ENCODE results near the gene ZNF576.

- no peak for TF ChIP-seq GABPA (IDR thresholded peaks at IDR 0.05 in 1 of 2, conservative IDR thresholded peaks at IDR 0.05 in 1 of 2)
- no peak for TF ChIP-seq CTCF (IDR thresholded peaks at IDR 0.05; ENCODE audit: low read depth, low read length, missing input control)
- TF ChIP-seq, protein P1, sequence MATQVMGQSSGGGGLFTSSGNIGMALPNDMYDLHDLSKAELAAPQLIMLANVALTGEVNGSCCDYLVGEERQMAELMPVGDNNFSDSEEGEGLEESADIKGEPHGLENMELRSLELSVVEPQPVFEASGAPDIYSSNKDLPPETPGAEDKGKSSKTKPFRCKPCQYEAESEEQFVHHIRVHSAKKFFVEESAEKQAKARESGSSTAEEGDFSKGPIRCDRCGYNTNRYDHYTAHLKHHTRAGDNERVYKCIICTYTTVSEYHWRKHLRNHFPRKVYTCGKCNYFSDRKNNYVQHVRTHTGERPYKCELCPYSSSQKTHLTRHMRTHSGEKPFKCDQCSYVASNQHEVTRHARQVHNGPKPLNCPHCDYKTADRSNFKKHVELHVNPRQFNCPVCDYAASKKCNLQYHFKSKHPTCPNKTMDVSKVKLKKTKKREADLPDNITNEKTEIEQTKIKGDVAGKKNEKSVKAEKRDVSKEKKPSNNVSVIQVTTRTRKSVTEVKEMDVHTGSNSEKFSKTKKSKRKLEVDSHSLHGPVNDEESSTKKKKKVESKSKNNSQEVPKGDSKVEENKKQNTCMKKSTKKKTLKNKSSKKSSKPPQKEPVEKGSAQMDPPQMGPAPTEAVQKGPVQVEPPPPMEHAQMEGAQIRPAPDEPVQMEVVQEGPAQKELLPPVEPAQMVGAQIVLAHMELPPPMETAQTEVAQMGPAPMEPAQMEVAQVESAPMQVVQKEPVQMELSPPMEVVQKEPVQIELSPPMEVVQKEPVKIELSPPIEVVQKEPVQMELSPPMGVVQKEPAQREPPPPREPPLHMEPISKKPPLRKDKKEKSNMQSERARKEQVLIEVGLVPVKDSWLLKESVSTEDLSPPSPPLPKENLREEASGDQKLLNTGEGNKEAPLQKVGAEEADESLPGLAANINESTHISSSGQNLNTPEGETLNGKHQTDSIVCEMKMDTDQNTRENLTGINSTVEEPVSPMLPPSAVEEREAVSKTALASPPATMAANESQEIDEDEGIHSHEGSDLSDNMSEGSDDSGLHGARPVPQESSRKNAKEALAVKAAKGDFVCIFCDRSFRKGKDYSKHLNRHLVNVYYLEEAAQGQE (IDR thresholded peaks at IDR 0.05), result no peak
- no peak for TF ChIP-seq HNF4A (conservative IDR thresholded peaks at IDR 0.05)
- no peak for TF ChIP-seq RAD21 (IDR thresholded peaks at IDR 0.05)
- TF ChIP-seq, protein P2, sequence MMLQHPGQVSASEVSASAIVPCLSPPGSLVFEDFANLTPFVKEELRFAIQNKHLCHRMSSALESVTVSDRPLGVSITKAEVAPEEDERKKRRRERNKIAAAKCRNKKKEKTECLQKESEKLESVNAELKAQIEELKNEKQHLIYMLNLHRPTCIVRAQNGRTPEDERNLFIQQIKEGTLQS (IDR thresholded peaks at IDR 0.05), result no peak
- TF ChIP-seq TAF1 (conservative IDR thresholded peaks at IDR 0.05), result no peak
- no peak for TF ChIP-seq RXRA (IDR thresholded peaks at IDR 0.05)
- TF ChIP-seq JUND (IDR thresholded peaks at IDR 0.05), result no peak
- TF ChIP-seq EGR1 (IDR thresholded peaks at IDR 0.05; ENCODE audit: low read depth in 2 of 2), result no peak
Observed at GRCh38 chr19:43626838-43627237, 30.4 kb downstream of the ZNF576 start.
